T-helper 2 cell treated with Interferon-gamma antibody and Interleukin-4, amounts not matched to agents 100 ng/mL and 5 ng/mL, for 36 hours (primary cell): Measurements from ENCODE around the gene ARHGEF18. TPM values are rescaled to one million over a fixed set of nuclear protein-coding genes. Genes with fewer than 3 reads are reported as not detected.
"Not testable (repeated sequence)": the region's sequence is repeated elsewhere in the genome, so short reads cannot be mapped to it uniquely, and the experiment has no call there.

Source experiments
- intact Hi-C: fragments of 100-400 bp; cut with micrococcal nuclease; formaldehyde crosslinking; loops from one replicate; pipeline ENCODE4 v1.15.1; 2023
- total RNA-seq: library from RNA; stranded (reverse); gene quantifications from 2 replicates; pipeline ENCODE4 v1.2.3, GENCODE V29; 2022

The ARHGEF18 gene
- total RNA-seq, 1 donor from 2014 or later, result 44.9 TPM

- intact Hi-C loops, result not testable (repeated sequence)
These were observed 1.7 kb upstream of the ARHGEF18 start for GRCh38 chr19:7346997-7347396.

- intact Hi-C loops, result no loop called here
These were observed 474 bp downstream of the ARHGEF18 start for GRCh38 chr19:7349231-7349591.

- intact Hi-C loops, result no loop called here
These were observed 1.4 kb downstream of the ARHGEF18 start for GRCh38 chr19:7349961-7350711.

GRCh38 chr19:7351861-7352260, 3.1 kb downstream of the ARHGEF18 start:
- intact Hi-C loops, result no loop called here

GRCh38 chr19:7355151-7355820, 6.5 kb downstream of the ARHGEF18 start:
- intact Hi-C loops, result no loop called here

GRCh38 chr19:7355871-7356270, 7.1 kb downstream of the ARHGEF18 start:
- intact Hi-C loops, result no loop called here

GRCh38 chr19:7356899-7357627, 8.3 kb downstream of the ARHGEF18 start:
- intact Hi-C loops, result no loop called here

GRCh38 chr19:7358102-7358597, 9.4 kb downstream of the ARHGEF18 start:
- intact Hi-C loops, result no loop called here

- intact Hi-C loops, result no loop called here
These were observed 11.8 kb downstream of the ARHGEF18 start for GRCh38 chr19:7360393-7360984.

GRCh38 chr19:7363225-7363624, 14.5 kb downstream of the ARHGEF18 start:
- intact Hi-C loops, result no loop called here

GRCh38 chr19:7366701-7367420, 18.1 kb downstream of the ARHGEF18 start:
- intact Hi-C loops, result no loop called here

- intact Hi-C loops, result no loop called here
These were observed 19.7 kb downstream of the ARHGEF18 start for GRCh38 chr19:7368456-7368855.

GRCh38 chr19:7368866-7369265, 20.1 kb downstream of the ARHGEF18 start:
- intact Hi-C loops, result not testable (repeated sequence)

GRCh38 chr19:7370546-7370945, 21.8 kb downstream of the ARHGEF18 start:
- intact Hi-C loops, result no loop called here

- intact Hi-C loops, result no loop called here
These were observed 22.3 kb downstream of the ARHGEF18 start for GRCh38 chr19:7371001-7371400.

- intact Hi-C loops, result no loop called here
These were observed 24.1 kb downstream of the ARHGEF18 start for GRCh38 chr19:7372810-7373209.

- intact Hi-C loops, result no loop called here
These were observed 25.1 kb downstream of the ARHGEF18 start for GRCh38 chr19:7373862-7374261.

GRCh38 chr19:7376151-7376852, 27.6 kb downstream of the ARHGEF18 start:
- intact Hi-C loops, result no loop called here

GRCh38 chr19:7377196-7377595, 28.5 kb downstream of the ARHGEF18 start:
- intact Hi-C loops, result no loop called here

GRCh38 chr19:7381073-7381390, 32.3 kb downstream of the ARHGEF18 start:
- intact Hi-C loops, result no loop called here

GRCh38 chr19:7382694-7383093, 34.0 kb downstream of the ARHGEF18 start:
- intact Hi-C loops, result no loop called here
